HG03196 (cell line): ENCODE data around the gene EPHA2.

ENCODE experiments used
- ATAC-seq: cut with Tn5 transposase; IDR thresholded peaks from one replicate; pipeline ENCODE4 v1.9.1; 2021; ENCODE audit not compliant: unreplicated experiment

EPHA2 gene

DNA sequence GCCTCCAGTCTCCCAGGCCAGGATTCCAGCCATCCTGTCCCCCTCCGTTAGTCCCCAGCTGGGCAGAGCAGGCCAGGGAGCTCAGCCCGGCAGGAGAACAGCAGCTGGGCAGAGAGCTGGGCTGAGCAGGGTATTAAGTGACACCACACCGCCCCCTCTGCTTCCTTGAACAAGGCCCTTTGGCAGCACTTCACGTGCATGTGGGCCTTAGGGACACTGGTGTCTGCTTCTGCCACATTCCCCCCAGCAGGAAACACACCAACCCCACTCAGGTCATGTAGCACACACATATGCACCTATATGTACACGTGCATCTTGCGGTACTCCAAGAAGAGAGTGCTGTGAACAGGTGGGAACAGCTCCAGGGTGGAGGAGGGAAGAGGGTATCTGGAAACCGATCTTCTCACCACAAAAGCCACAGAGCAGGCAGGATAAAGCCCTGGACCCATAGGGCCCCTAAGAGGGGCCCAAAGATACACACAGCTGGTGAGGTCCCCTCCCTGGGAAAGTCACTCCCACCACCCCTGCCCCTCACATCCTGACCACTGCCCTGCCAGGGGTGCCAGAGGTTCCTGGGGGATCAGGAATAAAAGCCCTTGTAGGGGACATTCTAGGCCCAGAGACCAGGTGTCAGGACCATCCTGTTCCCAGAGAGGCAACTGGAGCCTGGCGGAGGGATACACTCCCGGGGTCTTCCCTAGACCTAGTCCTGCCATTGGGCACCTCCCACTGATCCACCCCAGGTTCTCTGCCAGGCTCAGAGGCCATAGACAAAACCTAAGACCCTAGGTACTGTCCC lies 4.5 kb downstream of the EPHA2 start:
- ATAC-seq, result no peak

DNA sequence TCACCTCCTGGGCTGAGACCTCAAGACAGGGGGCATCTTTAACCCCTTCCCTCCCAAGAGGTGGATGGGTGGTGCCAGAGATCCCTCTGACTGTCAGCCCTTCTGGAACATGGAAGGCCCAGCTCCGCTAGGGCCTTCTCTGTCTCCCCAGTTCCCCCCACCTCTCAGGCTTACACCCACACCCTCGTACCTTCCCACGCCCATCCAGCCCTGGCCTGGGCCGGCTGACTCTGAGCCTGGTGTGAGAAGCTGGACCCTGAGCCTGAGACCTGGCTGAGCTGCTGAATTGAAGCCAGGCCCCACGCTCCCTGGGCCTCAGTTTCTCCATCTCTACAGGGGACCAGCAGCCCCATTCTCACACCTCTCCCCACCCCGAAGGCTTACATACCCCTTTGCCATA lies 5.4 kb downstream of the EPHA2 start:
- ATAC-seq, result no peak

DNA sequence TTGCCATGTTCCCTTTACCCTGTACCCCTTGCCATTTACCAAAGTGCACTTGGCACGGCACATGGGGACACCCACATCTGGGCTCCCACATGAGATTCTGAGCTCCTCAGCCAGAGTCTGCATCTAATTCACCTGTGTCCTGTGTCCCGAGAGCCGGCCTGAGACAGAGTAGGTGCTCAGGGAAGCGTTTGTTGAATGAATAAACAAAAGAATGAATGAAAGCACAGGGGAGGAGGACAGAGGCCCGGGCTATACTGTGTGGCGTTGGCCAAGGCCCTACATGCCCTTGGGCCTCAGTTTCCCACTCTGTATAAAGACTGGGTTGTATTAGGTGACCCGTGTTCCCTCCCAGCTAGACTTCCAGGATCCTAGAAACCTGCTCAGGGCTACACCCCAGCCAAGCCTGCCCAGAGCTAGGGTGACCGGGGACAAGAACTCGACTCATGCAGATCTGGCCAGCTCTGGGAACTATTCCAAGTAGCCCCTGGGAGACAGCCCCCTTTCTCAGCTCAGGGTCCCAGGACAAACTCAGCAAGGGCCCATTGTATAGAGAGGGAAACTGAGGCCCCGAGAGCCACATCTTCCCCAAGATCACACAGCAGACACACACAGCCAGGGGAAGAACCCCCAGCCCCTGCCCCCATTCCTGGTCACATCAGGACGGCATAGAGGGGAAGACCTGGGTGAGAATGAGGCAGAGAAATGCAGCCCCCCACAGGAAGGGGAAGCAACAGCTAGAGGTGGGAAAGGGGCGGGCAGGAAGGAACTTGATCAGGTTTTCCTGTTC lies 6.0 kb downstream of the EPHA2 start:
- ATAC-seq, result no peak

DNA sequence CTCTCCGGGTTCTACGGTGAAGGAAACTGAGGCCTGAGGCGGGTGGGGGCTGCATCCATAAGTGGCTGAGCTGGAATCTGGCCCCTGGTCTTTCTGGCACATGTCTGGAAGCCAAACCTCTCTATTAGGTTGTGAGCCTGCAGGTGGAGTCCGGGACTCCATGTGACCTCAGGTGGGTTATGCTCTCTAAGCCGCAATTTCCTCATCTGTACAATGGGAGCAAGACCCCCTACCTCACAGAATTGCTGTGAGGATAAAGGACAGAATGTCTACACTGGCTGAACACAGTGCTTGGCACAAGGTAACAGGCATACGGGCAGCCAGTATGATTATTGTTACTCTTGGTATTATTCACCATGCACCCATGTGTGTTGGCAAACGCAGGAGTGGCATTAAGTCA lies 6.7 kb downstream of the EPHA2 start:
- ATAC-seq, result no peak

DNA sequence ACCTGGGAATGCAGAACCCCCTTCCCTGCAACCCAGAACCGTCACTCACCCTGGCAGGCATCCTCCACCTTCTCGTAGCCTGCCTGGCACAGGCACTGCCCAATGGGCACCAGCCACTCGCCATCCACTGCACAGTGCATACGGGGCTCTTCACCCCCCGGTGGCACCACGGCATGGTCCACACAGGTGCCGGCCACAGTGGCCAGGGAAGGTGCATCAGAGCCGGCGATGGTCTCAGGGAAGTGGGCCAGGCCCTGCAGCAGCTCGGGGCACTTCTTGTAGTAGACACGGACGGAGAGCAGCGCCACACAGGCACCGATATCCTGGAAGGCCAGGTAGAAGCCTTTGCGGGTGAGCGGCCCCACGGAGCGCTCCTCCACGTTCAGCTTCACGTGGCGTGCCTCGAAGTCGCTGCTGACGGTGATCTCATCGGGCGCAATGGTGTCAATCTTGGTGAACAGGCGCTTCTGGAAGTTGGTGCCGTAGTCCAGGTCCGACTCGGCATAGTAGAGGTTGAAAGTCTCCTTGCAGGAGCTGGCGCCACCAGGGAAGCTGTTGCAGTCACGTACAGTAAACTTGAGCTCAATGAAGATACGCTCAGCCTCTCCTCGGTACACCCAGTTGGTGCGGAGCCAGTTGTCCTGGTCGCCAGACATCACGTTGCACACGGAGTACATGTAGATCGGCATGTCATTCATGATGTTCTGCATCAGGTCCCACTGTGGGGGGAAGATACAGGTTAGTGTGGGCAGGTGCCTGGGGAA lies 7.4 kb downstream of the EPHA2 start:
- no peak for ATAC-seq

DNA sequence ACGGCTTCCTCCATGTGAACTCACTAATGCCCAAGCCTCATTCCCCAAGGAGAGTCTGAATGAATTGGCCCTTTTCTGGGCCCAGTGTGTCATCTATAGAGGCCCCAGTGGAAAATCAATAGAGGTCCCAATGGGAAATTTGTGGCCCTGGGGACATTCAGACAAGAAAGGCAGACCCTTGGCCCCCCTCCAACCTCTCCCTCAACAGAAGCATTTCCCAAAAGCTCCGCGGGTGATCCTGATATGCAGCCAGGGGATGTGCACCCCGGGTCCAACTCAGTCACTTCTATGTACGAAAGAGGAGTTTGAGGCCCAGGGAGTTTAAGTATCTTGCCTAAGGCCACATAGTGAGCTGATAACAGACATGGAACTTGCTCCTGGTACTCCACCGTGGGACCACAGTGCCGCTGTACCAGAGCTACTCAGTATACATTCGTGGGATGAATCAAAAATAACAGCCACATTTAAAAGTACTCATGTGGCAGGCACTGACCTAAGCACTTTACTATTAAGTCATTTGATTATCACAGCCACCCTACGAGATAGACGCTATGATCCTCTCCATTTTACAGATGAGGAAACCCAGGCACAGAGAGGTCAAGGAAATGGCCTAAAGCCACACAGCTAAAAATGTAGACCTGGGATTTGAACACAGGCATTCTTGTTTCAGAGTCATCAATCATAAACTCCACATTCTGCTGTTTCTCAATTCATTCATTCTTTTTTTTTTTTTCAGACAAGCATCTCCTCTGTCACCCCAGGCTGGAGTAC lies 8.5 kb downstream of the EPHA2 start:
- ATAC-seq, result no peak

DNA sequence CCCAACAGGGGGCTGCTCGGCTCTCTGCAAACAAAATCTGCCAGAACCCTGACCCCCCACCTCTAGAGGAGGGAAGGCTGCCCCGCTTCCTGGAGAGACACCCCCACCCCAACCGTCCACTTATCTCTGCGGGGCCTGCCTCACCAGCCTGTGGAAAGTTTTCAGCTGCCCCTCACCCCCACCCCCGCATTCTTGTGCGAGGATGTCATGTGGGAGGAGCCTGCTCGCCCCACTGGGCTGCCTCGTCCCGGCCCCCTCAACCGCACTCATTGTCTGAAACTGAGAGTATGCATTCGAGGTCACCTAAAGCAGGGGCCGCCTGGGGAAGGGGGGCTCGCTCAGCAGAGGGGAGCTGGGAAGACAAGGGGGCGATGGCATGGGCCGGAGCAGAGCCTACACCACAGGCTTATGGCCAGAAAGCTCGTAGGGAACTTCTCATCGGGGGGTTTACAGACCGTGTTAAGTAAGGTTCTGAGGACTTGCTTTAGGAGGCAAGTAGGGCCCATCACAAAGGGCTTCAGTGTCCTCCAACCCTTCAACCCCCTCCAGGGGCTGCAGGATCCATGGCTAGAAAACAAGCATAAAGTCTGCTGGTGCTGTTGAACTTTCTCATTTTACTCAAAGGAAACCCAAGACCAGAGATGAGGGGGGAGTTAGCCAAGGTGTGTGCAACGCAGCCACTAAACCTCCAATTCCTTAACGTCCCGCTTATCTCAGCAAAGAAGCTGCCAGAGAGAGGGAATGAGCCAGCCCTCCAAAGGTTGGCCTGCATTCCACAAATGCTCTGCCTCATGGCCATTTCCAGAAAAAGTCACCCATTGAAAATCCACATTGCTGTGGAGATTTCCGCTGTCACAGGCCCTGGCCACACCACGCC lies 9.4 kb downstream of the EPHA2 start:
- ATAC-seq, result no peak

DNA sequence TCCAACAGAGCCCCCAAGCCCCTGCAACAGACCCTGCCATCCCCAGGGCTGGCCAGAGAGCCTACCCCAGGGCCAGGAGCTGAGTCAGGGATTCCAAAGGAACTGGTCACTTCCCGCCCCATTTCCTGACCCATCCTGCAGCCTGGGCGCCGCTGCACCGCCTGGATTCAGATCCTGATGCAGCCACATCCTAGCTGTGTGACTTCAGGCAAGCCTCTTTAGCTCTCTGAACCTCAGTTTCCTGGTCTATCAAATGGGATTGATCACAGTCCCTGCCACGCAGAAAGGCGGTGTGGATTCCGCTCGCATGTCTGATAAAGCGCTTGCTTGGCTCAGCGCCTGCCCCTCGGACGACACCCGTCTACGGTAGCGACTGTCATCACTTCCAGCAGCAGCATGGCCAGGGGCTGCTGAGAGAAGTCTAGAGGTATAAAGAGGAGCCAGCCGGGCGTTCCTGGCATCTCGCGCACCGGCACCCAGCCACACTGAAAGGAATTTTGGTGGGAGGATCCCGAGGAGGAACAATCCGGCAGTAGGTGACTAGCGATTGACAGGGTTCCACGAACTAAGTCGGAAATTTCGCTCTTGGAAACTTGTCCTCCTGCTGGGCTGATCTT lies 10.1 kb downstream of the EPHA2 start:
- ATAC-seq, result no peak

DNA sequence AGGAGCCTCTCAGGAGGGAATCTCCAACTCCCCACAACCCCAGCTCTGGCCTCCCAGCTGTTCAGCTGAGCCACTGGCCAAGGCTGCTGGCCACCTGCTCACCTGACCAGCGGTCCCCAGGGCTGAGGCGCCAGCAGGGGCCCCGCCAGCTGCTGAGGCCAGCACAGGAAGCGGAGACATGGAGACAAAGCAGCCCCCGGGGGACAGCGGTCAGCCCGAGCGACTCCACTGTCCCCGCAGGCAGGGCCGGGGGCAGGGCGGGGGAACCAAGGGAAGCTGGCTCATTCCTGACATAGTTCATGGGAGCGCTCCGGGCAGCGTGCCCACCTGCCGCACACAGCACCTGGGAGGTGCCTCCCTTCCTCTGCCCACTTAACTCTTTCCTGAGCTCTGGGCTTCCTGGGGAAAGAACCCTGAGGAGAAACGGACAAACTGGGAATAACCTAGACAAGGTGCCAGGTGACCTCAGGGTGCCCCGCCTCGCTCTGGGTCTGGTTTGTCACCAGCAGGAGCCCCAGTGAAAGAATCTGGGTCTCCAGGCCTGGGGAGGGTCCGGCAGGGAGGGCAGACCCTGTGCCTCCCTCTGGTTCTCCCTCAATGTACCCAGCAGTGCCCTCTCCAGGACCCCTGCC lies 10.7 kb downstream of the EPHA2 start:
- no peak for ATAC-seq

DNA sequence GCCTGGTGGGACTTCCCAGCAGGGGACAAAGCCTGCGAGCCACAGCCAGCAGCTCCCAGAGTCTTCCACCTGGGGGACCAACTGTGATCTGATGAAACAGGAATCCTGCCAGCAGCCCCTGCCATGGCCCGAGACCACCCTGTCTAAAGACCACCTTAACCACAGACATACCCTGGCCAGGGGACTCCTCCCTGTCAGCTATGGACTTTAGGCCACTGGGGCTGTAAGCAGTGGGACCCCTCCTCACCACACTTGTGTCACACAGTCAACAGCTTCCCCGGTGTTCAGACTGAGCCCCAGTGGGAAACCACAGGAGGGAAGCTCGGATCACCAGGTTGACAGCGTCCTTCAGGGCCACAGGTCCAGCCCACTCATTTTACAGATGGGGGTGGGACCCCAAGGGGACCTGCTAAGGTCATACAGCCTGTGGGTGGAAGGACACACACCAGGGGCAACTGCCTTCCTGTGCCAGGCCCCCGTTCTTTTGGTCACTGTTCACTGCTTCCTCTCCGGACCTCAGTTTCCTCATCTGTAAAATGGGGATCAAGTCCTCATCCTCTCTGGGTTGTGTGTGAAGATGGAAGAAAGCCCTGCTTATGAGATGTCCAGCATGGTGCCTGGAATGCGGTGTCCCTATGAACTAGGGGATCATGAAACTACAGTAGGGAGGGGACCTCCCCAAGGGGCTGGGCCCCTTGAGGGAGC lies 11.4 kb downstream of the EPHA2 start:
- ATAC-seq, result no peak

DNA sequence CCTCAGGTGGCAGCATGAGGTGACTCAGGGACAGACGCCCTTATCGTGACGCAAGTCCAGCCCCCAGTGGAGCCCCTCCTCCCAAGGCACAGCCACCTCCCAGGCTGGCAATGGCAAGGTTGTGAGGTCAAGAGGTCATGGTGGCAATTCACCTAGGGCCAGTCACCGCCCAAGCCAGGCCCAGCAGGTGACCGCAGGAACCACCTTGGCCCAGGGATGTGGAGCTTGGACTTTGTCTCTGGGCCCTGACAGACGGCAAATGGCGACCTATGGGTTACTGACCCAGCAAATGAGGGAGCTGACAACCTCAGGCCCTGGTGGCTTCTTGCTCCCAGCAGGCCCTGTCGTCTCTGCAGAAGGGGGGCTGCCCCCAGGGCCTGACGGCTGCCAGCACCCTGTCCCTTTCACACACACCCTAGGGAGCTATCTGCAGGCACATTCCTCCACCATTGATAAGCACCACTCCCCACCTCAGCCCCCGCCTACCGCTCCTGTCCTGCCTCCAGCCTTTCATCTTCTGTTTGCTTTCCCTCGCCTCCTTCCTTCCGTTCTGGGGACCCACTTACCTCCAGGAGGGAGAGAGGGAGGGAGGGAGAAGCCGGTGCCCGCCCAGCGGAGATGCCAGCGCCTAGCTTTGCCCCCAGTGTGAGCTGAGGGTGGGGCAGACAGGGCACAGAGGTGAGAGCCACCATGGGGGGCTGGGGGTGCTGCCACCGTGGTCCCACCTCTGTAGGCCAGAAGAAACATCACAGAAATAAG lies 12.1 kb downstream of the EPHA2 start:
- no peak for ATAC-seq

DNA sequence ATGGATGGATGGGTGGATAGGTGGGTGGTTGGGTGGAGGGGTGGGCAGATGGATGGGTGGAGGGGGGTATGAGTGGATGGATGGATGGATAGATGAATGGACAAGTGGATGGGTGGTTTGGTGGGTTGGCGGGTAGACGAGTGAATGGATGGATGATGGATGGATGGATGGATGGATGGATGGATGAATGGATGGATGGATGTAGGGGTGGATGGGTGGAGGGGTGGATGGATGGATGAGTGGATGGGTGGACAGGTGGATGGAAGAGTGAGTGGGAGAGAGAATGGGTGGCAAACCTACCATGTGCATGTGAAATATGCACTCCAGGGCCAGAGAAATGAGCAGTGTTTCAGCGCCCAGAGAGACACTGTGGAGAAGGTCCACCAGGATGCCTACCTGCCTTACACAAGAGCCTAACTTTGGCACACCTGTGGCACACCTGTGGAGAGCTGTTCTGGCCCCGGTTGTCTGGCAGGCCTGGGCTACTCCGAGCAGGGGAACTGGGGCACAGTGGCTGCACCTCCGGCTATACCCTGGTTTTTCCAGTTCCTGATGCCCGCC lies 12.8 kb downstream of the EPHA2 start:
- ATAC-seq, result no peak

DNA sequence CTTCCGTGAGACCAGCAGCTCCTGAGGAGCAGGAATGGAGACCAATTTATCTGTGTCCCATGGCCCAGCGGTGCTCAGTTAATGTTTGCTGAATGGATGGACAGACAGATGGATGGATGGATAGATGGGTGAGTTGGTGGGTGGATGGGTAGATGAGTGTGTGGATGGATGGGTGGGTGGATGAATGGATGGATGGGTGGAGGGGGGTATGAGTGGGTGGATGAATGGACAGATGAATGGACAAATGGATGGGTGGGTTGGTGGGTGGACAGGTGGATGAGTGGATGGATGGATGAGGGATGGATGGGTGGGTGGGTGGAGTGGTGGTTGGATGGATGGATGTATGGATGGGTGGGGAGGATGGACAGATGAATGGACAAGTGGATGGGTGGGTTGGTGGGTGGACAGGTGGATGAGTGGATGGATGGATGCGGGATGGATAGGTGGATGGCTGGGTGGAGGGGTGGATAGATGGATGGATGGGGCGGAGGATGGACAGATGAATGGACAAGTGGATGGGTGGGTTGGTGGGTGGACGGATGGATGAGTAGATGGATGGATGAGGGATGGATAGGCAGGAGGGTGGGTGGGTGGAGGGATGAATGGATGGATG lies 13.4 kb downstream of the EPHA2 start:
- no peak for ATAC-seq

DNA sequence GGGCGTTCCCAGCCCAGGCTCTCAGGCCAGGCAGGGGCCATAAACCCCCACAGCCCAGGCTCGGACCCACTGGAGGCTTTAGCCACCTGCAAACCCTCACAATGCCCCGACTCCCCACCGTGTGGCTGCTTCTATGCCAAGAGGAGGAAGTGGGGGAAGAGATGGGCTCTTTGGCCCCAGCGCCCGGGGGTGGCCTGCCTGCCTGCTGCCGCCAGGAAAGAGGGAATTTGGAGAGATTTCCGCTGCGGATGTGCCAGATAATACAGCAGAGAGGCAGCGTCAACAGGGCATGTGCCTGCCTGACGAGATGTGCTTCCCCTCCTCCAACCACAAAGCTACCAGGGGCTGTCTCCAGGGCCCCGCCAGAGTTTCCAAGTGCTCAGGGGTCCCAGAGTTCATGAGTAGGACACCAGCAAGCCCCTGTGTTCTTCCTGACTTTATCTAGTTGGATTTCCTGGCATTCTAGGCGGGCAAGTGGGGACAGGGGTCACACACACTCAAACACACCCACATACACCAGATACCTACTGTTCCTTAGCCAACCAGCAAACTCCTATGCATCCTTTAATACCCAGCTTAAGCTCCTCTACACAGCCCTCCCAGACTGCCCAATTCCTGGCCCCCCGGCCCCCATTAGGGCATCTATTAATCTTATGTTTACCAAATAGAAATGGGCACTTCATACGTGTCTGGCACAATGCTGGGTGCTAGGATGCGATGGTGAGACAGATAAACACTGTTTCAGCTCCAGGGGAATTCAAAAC lies 14.1 kb downstream of the EPHA2 start:
- ATAC-seq, result no peak

DNA sequence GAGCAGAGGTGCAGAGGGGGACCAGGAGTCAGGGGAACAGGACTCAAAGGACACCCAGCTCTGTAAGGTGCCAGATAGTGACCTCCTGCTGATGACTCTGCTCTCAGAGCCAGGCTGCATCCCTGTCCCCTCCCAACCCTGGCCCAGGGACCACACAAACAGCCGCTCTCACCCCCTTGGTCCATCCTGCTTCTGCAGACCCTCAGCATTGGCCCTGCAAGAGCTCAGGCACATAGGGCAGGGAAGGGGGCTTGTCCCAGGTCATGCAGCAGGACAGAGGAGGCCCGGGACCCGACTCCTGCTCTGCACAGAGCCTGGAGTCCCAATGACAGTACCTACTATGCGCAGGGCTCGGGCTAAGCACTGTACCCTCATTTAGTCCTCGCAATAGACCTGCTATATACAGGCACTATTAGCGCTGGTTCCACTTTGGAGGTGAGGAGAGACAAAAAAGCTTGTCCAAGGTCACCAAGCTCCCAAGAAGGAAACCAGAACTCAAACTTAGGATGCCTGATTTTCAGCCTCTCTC lies 15.7 kb downstream of the EPHA2 start:
- ATAC-seq, result no peak

DNA sequence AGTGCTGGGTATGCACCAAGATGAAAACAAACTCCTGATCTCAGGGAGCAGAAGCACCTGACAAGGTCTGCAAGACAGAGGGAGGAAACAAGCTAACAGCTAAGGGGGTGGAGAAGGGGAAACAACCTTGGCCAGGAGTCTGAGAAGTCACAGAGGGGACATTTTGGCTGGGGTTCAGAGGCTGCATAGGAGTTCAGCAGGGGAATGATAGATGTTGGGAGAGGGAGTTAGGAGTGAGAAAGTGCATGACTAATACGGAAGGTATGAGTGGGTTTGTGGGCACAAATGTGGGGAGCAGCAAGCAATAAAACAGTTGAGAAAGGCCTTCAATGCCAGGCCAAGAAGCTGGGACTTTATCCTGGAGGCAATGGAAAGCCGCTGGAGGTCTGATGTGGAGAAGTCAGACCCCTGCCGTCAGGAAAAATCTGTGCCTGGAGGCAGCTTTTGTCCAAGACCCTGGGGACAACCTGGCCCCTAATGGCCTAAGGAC lies 16.4 kb downstream of the EPHA2 start:
- ATAC-seq, result no peak
